ENCODE measurements around the gene EPHX1.
"Not testable (repeated sequence)": the region's sequence is repeated elsewhere in the genome, so short reads cannot be mapped to it uniquely, and the experiment has no call there.

Gene EPHX1

GRCh38 chr1:225777583-225778336 lies 32.2 kb upstream of the EPHX1 start, which contains the start of gene SRP9:
Gene SRP9, plus strand, starts transcription at chr1:225777826. Its CDS starts 115 bp downstream, at chr1:225777941.
- peak; percentile 98 for DNase-seq

- DNase-seq: no peak
Measured at GRCh38 chr1:225778337-225778669, 31.6 kb upstream of the EPHX1 start.

- DNase-seq: not testable (repeated sequence)
Measured at GRCh38 chr1:225779165-225779564, 30.8 kb upstream of the EPHX1 start.

- DNase-seq: no peak
Measured at GRCh38 chr1:225780134-225780533, 29.8 kb upstream of the EPHX1 start.

- DNase-seq: no peak
Measured at GRCh38 chr1:225780630-225781029, 29.3 kb upstream of the EPHX1 start.

GRCh38 chr1:225789142-225789541 lies 20.8 kb upstream of the EPHX1 start:
- not testable (repeated sequence) for DNase-seq

- no peak for DNase-seq
Measured at GRCh38 chr1:225794954-225795353, 15.0 kb upstream of the EPHX1 start.

GRCh38 chr1:225796097-225796496 lies 13.8 kb upstream of the EPHX1 start:
- not testable (repeated sequence) for DNase-seq

- DNase-seq: not testable (repeated sequence)
Measured at GRCh38 chr1:225801146-225801545, 8.8 kb upstream of the EPHX1 start.

- no peak for DNase-seq
Measured at GRCh38 chr1:225806249-225806648, 3.7 kb upstream of the EPHX1 start.

- not testable (repeated sequence) for DNase-seq
Measured at GRCh38 chr1:225806736-225807135, 3.2 kb upstream of the EPHX1 start.

GRCh38 chr1:225808136-225808535 lies 1.8 kb upstream of the EPHX1 start:
- no peak for DNase-seq

GRCh38 chr1:225810579-225811538 lies 935 bp downstream of the EPHX1 start:
- not testable (repeated sequence) for DNase-seq

GRCh38 chr1:225811622-225812487 lies 1.9 kb downstream of the EPHX1 start:
- DNase-seq: peak; percentile 75

- DNase-seq: no peak
Measured at GRCh38 chr1:225812488-225813213, 2.7 kb downstream of the EPHX1 start.

GRCh38 chr1:225813214-225813964 lies 3.5 kb downstream of the EPHX1 start:
- no peak for DNase-seq

GRCh38 chr1:225814381-225814780 lies 4.5 kb downstream of the EPHX1 start:
- no peak for DNase-seq

GRCh38 chr1:225815090-225815489 lies 5.2 kb downstream of the EPHX1 start:
- DNase-seq: not testable (repeated sequence)

GRCh38 chr1:225815526-225816178 lies 5.7 kb downstream of the EPHX1 start:
- no peak for DNase-seq

- no peak for DNase-seq
Measured at GRCh38 chr1:225816643-225817538, 7.0 kb downstream of the EPHX1 start.

Measured in NCI-H1694 treated with DMSO at 0.1 percent for 48 hours (cell line).